HG02870 (cell line): ENCODE data around the gene SENP5.

Experiments
- ATAC-seq: cut with Tn5 transposase; IDR thresholded peaks from one replicate; pipeline ENCODE4 v1.9.1; 2021; ENCODE audit warnings: mild to moderate bottlenecking, moderate library complexity; ENCODE audit not compliant: unreplicated experiment

SENP5 gene

DNA sequence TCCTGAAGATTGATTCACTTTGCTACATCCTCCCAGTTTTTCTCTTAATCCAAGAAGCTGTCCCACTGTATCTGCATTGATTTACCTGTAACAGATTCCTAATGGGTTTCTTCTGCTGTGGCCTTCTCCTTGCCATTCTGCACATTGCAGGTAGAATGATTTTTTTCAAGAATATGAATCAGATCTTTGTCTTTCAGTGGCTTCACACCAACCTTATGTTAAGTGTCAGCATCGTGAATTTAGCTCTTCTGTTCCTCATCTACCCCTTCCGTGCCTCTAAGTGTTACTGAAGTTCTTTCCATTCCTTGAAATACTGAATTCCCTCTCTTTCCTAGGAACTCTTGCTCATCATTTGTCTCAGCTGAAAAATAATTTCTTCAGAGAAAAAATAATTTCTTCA, 7.5 kb downstream of the SENP5 start:
- ATAC-seq: no peak

DNA sequence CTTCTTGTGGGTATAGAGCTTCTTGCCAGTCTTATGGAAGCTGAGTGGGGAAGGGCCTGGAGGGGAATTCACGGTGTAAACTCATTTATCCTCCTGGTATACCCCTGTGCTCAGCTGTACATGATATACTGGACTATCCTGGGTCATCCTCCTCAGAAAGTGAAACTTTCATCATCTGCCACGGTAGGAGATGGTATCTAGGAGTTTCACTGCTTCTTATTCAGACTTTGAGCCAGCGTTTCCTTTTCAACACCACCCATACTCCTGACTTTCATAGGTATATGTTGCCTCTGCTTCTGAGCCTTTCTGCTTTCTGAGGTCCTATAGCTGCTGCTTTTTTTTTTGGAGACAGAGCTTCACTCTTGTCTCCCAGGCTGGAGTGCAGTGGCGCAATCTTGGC, 15.6 kb downstream of the SENP5 start:
- no peak for ATAC-seq

DNA sequence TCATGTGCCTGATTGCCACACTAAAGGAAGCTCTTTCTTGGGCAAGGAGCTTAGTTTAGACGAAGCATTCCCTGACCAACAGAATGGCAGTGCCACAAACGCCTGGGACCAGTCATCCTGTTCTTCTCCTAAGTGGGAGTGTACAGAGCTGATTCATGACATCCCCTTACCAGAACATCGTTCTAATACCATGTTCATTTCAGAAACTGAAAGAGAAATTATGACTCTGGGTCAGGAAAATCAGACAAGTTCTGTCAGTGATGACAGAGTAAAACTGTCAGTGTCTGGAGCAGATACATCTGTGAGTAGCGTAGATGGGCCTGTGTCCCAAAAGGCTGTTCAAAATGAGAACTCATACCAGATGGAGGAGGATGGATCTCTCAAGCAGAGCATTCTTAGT, 18.4 kb downstream of the SENP5 start:
- no peak for ATAC-seq

DNA sequence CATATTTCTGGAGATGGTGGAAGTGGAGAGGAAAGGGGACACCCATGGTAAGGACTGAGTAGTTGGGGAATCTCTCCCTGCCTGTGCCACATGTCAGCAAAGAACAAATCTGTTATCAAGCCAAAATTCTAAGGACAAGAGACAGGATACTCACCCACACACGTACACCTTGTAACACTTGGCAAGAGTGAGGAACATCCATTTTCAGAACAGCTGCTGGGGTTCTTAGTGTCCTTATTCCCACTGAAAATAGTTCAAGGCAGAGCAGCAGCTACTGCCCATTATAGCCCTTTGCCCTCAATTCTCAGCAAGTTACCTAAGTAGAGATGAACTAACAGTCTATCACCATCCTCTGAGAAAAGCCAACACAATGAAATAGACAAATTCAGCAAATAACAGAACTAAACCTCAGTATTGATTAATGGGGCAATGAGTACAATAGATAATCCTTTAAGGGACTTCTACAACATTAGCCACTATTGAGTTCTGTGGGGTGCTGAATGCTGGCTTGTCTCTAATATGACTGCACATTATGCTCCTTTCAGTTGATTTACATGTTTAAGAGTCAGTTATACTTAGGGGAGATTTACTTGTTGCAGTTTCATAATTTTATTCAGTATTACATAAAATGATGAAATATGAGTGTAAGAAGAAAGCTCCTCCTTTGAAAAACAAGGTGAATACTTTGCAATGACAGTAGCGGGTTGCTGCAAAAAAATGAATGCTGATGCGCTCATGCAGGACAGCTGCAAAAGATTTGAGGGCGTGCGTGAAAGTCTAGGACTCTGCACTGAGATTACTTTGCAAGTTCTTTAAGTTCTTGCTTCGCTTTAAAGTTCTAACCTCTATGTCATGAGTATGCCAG, 22.4 kb downstream of the SENP5 start:
- ATAC-seq: no peak

DNA sequence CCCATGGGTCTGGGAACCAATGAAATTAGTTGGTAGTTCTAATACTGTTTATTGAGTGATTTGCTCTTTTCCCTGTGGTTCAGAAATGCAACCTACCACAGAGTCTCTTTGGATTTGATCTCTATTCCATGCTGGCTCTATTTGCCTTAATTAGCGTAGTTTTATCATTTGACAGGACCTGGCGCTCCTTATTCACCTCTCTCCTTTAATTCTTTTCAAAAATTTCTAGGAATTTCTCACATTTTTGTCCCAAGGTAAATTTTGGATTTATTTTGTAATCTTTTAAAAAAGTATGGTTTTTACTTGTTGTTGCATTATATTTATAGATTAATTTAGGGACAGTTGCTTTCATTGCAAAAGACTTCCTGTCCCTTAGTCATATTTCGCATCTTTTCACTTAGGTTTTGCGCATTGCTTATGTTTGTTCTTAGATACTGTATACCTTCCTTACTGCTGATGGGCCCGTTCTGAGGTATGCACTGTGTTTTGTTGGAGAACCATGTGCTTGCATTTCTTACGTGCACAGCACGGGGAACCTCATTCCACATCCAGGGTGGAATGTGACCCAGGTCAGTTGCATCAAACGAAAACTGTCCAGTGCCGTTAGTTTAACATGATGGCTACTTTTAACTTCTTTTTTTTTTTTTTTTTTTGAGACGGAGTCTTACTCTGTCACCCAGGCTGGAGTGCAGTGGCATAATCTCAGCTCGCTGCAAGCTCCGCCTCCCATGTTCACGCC, 27.0 kb downstream of the SENP5 start:
- no peak for ATAC-seq

DNA sequence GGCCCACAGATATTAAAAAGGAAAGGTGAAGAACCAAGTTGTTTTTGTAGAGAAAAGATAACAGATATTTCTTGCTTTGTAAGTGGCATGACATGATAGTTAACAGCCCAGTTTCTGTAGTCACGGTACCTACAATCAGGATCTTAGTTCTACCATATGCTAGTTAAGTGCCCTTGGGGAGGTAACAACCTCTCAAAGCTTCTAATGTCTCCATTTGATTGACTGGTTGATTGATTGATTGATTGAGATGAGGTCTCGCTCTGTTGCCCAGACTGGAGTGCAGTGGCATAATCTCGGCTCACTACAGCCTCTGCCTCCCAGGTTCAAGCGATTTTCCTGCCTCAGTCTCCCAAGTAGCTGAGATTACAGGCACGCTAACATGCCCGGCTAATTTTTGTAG, 28.5 kb downstream of the SENP5 start:
- ATAC-seq: no peak

DNA sequence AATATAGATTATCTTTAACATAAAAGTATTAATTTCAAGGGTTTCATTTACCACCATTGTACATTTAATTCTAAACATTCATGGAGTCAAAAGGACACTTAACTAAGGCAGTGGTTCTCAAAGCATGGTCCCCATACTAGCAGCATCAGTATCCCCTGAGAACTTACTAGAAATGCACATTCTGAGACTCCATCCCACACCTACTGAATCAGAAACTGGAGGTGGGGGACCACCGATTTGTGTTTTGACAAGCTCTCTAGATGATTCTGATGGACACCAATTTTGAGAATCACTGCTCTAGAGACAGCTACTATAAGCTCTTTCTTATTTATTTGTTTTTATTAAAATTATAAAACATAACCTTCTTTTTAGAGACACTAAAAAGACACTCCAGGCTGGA, 34.0 kb downstream of the SENP5 start:
- ATAC-seq: no peak

DNA sequence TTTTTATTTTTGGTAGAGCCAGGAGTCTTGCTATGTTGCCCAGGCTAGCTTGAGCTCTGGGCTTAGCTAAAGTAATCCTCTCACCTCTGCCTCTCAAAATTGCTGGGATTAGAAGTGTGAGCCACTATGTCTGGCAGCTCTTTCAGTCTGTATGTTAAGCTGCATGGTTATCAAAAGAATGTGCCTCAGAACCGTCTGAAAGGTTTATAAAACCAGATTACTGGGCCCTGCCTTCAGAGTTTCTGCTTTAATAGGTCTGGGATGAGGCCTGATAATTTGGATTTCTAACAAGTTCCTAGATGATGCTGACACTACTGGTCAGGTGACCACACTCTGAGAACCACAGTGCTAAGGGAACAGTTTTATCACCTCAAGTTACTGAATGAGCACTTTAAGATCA, 34.6 kb downstream of the SENP5 start:
- no peak for ATAC-seq

DNA sequence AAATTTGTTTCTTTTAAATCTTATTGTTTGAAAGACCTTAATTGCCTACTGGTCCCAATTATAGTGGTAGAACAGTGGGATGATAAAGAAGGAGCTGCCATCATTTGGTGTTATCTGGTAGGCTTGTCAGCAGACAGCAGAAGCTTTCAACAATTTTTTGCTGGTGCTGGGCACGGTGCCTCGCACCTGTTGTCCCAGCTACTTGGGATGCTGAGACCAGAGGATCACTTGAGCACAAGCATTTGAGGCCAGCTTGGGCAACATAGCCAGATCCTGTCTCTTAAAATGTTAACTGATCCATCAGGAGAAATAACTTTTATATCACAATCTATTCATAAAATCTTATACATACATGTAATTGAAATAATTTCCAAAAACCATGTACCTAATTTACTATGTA, 36.0 kb downstream of the SENP5 start:
- no peak for ATAC-seq

DNA sequence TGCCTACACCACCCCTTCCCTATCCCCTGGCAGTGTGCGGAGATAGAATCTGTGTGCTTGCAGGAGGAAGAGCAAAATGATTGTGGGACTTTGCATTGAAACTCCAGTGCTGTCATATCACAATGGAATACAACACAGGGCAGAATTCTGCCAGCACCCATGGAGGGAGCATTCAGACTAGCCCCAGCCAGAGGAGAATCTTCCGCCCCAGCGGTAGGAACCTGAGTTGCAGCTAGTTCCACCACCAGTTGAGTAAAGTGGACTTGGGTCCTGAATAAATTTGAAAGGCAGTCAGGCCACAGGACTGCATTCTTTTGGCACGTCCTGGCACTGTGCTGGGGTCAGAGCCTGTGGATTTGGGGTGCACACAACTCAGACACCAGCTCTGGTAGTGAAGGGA, 47.1 kb downstream of the SENP5 start:
- ATAC-seq: no peak

DNA sequence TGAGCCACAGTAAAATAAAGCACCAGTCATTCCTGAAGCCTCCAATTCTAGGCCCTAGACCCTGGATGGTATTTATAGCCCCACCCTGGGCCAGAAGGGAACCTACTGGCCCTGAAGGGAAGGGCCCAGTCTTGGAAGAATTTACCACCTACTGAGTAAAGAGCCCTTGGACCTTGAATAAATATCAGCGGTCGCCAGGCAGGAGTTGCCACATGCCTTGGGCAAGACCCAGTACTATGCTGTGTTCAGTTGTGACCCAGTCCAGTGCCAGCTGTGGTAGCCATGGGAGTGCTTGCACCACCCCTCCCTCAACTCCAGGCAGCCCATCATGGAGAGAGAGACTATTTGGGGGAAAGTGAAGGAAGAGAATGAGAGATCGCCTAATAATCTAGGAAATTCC, 47.7 kb downstream of the SENP5 start:
- no peak for ATAC-seq

DNA sequence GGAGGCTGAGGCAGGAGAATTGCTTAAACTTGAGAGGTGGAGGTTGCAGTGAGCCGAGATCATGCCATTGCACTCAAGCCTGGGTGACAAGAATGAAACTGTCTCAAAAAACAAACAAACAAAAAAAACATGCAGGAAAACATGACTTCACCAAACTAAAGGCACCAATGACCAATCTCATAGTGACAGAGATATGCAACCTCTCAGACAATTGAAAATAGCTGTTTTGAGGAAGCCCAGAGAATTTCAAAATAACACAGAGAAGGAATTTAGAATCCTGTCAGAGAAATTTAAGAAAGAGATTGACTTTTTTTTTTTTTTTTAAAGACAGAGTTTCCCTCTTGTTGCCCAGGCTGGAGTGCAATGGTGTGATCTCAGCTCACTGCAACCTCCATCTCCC, 48.5 kb downstream of the SENP5 start:
- ATAC-seq: no peak

DNA sequence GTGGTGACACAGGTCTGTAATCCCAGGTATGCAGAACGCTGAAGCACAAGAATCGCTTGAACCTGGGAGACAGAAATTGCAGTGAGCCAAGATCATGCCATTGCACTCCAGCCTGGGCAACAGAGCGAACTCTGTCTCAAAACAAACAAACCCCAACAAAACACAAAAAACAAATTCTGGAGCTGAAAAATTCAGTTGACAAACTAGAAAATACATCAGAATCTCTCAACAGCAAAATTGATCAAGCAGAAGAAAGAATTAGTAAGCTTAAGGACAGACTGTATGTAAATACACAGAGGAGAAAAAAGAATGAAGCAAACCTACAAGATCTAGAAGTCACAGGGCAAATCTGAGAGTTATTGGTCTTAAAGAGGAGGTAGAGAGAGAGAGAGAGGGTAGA, 49.3 kb downstream of the SENP5 start:
- ATAC-seq: no peak

DNA sequence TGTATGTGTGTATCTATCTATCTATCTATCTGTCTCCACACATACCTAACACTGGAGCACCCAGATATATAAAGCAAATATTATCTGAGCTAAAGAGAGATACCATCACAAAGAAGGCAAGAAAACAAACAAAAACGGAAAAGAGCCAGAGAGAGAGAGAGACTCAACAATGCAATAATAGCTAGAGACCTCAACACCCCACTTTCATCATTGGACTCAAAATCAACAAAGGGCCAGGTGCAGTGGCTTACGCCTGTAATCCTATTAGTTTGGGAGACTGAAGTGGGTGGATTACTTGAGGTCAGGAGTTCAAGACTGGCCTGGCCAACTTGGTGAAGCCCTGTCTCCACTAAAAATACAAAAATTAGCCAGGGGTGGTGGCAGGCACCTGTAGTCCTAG, 51.2 kb downstream of the SENP5 start:
- no peak for ATAC-seq

DNA sequence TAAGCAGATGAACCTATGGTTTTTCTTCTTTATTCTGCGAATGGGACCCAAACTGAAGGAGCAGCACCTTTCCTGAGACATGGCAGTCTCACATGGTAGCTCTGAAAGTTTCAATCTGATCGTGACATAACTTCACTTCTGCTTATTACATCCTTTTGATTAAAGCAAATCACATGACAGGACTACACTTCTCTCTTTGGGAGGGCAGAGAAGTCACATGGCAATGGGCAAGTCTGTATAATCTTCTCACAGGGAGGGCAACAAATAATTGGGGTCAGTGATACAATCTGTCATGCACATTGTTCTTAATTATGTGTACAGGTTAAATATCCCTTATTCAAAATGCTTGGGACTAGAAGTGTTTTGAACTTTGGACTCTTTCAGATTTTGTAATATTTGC, 53.0 kb downstream of the SENP5 start:
- no peak for ATAC-seq

DNA sequence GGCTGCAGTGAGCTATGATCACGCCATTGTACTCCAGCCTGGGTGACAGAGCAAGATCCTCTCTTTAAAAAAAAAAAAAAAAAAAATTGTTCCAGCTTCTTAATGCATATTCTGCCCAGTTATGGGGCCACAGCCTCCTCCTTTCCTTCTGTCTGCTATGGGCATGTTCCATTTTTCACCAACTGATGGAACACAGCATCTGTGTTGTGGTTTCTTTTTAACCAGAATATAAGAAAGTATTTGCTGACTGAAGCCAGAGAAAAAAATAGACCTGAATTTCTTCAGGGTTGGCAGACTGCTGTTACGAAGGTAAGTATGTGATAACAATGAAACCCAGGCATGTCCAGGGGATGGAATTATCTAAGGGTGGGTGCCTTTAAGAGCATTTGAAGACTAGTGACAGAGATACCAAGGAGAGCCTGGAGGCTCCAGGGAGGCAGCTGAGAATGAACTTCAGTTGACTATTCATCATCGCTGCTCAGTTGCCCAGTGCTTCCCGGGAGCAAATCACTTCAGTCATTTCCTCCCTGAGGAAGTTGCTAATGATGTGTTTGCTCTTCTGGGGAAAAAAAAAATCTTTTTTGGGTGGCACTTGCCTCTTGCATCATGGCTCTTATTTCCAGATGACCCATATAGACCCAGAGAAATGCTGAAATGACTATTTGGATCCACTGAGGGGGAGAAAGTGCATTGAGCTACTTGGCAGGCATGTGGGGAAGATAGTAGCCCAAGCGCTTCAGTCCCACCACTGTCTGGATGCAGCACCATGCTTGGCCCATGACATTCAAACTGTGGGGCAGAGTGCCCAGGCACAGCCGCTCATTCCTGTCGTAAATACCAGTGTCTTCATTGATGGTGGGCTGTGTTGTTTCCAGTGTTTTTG, 60.1 kb downstream of the SENP5 start:
- no peak for ATAC-seq

DNA sequence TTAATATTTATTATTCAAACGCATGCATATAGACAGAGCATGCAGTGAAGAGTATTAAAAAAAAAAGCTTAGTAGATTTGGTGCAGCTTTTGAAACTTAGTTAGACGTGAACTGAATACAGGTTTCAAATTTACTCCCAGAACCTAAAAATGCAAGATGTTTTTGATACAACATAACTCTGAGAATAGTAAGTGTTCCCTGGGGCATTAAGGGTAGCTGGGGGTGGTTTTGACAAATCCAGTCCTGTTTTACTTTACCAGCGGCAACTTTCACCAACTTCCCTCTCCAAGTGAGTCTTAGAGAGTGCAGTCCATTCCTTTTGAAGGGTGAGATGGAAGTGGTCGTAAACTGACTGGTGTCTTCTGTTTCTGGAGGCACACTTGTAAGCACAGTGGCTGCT, 63.4 kb downstream of the SENP5 start:
- no peak for ATAC-seq

DNA sequence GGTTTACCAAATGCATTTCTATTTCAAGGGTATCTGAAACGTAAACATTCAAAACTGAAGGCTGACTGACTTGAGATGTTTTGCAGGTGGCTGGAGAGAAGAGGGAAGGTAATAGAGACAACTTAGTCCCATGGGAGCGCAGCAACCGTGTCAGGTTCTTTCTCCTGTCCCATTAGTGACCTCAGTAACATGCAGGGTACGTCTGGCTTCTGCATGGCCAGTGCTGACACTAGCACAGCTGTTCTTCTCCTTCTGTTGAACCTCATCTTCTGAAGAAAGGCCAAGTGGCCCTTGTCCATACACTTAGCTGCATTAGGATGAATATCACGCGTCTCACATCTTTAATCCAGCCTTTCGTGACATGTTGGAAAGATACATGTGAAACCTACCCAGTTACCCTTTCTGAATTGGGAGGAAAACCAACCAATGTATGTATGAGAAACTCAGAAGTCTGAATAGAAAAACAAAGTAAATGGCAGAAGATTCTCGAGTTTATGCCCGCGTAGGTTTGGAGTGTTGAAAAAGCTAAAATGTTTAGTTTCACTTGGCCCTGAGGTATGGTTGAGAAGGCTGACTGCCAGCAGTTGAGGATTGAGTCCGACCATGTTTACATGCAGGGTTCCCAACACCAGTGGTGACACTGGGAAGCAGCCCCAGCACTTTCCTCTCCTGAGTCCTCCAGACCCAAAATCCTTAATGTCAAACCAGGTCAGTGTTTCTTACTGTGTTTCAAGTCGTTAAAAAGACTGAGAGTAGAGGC, 64.3 kb downstream of the SENP5 start:
- ATAC-seq: no peak

DNA sequence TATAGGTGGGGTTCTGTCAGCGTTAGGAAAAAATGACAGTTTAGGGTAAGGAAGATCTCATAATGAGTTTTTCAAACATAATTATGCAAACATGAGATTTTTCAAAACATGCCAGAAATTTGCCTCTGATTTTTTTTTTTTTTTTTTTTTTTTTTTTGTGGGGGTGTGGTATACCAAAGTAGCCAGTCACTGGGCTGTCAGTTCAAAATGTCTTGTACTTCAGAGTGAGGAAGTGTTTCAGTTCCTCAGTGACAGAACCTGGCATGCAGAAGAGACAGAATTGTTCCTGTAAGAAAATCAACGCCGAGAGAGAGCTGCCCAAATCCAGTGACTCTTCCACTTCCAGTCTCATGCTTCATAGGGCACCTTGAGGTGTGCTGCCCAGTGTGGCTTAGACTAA, 64.9 kb downstream of the SENP5 start:
- no peak for ATAC-seq

DNA sequence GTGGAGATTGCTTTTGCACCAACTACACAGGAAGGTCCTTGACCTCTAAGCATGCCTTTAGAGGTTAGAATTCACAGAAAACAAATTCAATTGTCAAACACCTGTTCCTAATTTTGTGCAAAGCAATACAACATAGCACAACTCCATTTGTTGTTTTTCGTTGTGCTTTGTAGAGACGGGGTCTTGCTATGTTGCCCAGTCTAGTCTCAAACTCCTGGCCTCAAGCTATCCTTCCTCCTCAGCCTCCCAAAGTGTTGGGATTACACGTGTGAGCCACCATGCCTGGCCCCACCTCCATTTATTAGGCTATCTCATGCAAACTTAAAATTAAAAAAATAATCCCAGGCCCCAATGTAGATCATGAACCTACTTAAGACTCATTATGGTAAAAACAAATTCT, 68.6 kb downstream of the SENP5 start:
- ATAC-seq: no peak

DNA sequence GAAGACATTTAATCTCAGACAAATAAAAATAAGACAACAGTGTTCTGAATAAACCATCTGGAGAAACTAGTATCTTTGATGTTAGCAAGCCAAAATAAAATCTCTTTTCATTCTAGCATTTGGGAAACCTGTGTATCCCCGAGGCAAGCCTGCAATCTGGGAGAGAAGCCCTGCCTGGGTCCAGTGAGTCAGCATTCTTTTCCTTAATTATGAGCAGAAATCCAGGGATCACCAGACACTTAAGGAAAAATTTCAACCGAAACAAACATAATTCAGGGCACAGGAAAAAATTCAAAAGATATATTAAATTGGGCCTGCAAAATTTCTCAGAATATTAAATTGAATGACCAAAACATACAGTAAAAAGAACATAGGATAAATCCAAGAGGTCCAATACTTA, 70.4 kb downstream of the SENP5 start:
- no peak for ATAC-seq
